Measurements from ENCODE around the gene CYTH1.

- TF ChIP-seq CTCF (IDR thresholded peaks at IDR 0.05) (no peak), POLR2A (IDR thresholded peaks at IDR 0.05) (no peak)
These were observed 40.5 kb upstream of the CYTH1 start for GRCh38 chr17:78822552-78822951.
